IMR-90 (cell line): ENCODE measurements around the gene FUT7. TPM values are rescaled to one million over a fixed set of nuclear protein-coding genes. Genes with fewer than 3 reads are reported as not detected.

Experiments used
- ATAC-seq: fragments of 200-7000 bp; cut with Tn5 transposase; 2 replicates; pipeline ENCODE4 v1.9.1; 2020; ENCODE audit warnings: low read depth, mild to moderate bottlenecking, moderate library complexity
- BruUV-seq: library from RNA; stranded (reverse); fragments of 400-500 nt; replicated peaks from 2 replicates; lab custom pipeline; 2021; lab: Mats Ljungman, UMichigan
- CTCF ChIA-PET: fragments of 300-600 bp; formaldehyde crosslinking; extraction: SDS; loops from one replicate; lab custom pipeline; 2021; ENCODE audit warnings: antibody characterized with exemption; lab: Yijun Ruan, JAX
- POLR2A ChIA-PET: fragments of 300-600 bp; sonication (Branson Sonifier 250); formaldehyde crosslinking; loops from one replicate; lab custom pipeline; 2022; ENCODE audit warnings: antibody characterized with exemption; ENCODE audit not compliant: unreplicated experiment; lab: Charles Lee
- DNase-seq: peaks from one replicate; pipeline ENCODE4 v3.0.0; 2013
- H2AFZ ChIP-seq: replicated peaks from 2 replicates; pipeline ENCODE3; 2013; ENCODE audit warnings: low read length, mild to moderate bottlenecking; ENCODE audit not compliant: poor library complexity
- H2AK5ac ChIP-seq: 2 replicates; pipeline ENCODE4 v1.6.1; 2013; ENCODE audit warnings: low read depth, low read length, inconsistent platforms
- H2AK9ac ChIP-seq: replicated peaks from 2 replicates; pipeline ENCODE3; 2013; ENCODE audit warnings: mild to moderate bottlenecking, low read depth, low read length, moderate library complexity; ENCODE audit not compliant: poor library complexity
- H2BK120ac ChIP-seq: 2 replicates; pipeline ENCODE4 v1.6.1; 2013; ENCODE audit warnings: low read depth, low read length, inconsistent platforms
- H2BK15ac ChIP-seq: 3 replicates; pipeline ENCODE4 v1.6.1; 2013; ENCODE audit warnings: low read depth, low read length, inconsistent platforms
- H2BK20ac ChIP-seq: 2 replicates; pipeline ENCODE4 v1.6.1; 2013; ENCODE audit warnings: low read depth, mild to moderate bottlenecking, inconsistent platforms, low read length, moderate library complexity
- H2BK5ac ChIP-seq: 2 replicates; pipeline ENCODE4 v1.6.1; 2013; ENCODE audit warnings: mild to moderate bottlenecking, low read depth, low read length, inconsistent platforms; ENCODE audit not compliant: poor library complexity, severe bottlenecking
- H3K14ac ChIP-seq: replicated peaks from 2 replicates; pipeline ENCODE4 v1.6.1; 2013; ENCODE audit warnings: low read depth, low read length, inconsistent platforms
- H3K18ac ChIP-seq: 2 replicates; pipeline ENCODE4 v1.6.1; 2013; ENCODE audit warnings: low read depth, low read length, control low read depth
- H3K23ac ChIP-seq: 2 replicates; pipeline ENCODE4 v1.6.1; 2013; ENCODE audit warnings: low read depth, low read length, inconsistent platforms
- H3K27ac ChIP-seq: 2 replicates; pipeline ENCODE4 v1.5.1; 2013; ENCODE audit warnings: mild to moderate bottlenecking, control low read depth, low read length; ENCODE audit not compliant: insufficient read depth
- H3K27me3 ChIP-seq: 2 replicates; pipeline ENCODE4 v1.6.1; 2013; ENCODE audit warnings: low read length; ENCODE audit not compliant: control insufficient read depth, insufficient read depth
- H3K36me3 ChIP-seq: 2 replicates; pipeline ENCODE4 v1.6.1; 2013; ENCODE audit warnings: low read length, mixed read lengths; ENCODE audit not compliant: control insufficient read depth, insufficient read depth
- H3K4ac ChIP-seq: 2 replicates; pipeline ENCODE4 v1.6.1; 2013; ENCODE audit warnings: low read depth, low read length, inconsistent platforms
- H3K4me1 ChIP-seq: 2 replicates; pipeline ENCODE4 v1.6.1; 2013; ENCODE audit warnings: low read length, mixed read lengths; ENCODE audit not compliant: control insufficient read depth, insufficient read depth
- H3K4me2 ChIP-seq: 2 replicates; pipeline ENCODE4 v1.6.1; 2013; ENCODE audit warnings: low read depth, mild to moderate bottlenecking, control low read depth, low read length, moderate library complexity
- H3K4me3 ChIP-seq: 2 replicates; pipeline ENCODE4 v1.5.1; 2013; ENCODE audit warnings: low read depth, mild to moderate bottlenecking, control low read depth, low read length, moderate library complexity; ENCODE audit not compliant: insufficient read depth
- H3K56ac ChIP-seq: 2 replicates; pipeline ENCODE4 v1.6.1; 2013; ENCODE audit warnings: low read length, inconsistent platforms; ENCODE audit not compliant: insufficient read depth; ENCODE audit errors: extremely low read depth
- H3K79me1 ChIP-seq, 2 experiments: 2 replicates each; pipeline ENCODE4 v1.6.1; 2013; ENCODE audit warnings: low read length in 2 of 2, inconsistent platforms in 1 of 2, low read depth in 1 of 2
- H3K9ac ChIP-seq: 2 replicates; pipeline ENCODE4 v1.6.1; 2013; ENCODE audit warnings: low read depth, low read length, control low read depth
- H3K9me1 ChIP-seq: 2 replicates; pipeline ENCODE4 v1.6.1; 2013; ENCODE audit warnings: low read length, inconsistent platforms; ENCODE audit not compliant: insufficient read depth
- H3K9me3 ChIP-seq: 2 replicates; pipeline ENCODE4 v1.6.1; 2013; ENCODE audit warnings: low read length; ENCODE audit not compliant: control insufficient read depth, insufficient read depth
- H4K20me1 ChIP-seq: 2 replicates; pipeline ENCODE4 v1.6.1; 2013; ENCODE audit warnings: low read length, inconsistent platforms; ENCODE audit not compliant: insufficient read depth
- H4K5ac ChIP-seq: 2 replicates; pipeline ENCODE4 v1.6.1; 2013; ENCODE audit warnings: mild to moderate bottlenecking, low read depth, low read length, control low read depth
- H4K8ac ChIP-seq, 2 experiments: 2 replicates each; pipeline ENCODE4 v1.6.1; 2013; ENCODE audit warnings: low read depth in 2 of 2, low read length in 2 of 2, control low read depth in 1 of 2, inconsistent platforms in 1 of 2
- H4K91ac ChIP-seq: 2 replicates; pipeline ENCODE4 v1.6.1; 2013; ENCODE audit warnings: low read depth, low read length, inconsistent platforms; ENCODE audit not compliant: insufficient read depth
- CTCF ChIP-seq: conservative IDR thresholded peaks from 2 replicates; pipeline ENCODE4 v1.5.1; 2012; ENCODE audit warnings: mild to moderate bottlenecking, low read depth, low read length, improper control_type of control experiment
- ELK1 ChIP-seq: fragments of 150-350 bp; IDR thresholded peaks from 2 replicates; pipeline ENCODE4 v1.6.1; 2016; ENCODE audit warnings: low read depth, mild to moderate bottlenecking, low read length, moderate library complexity, borderline replicate concordance
- FOS ChIP-seq: fragments of 150-350 bp; IDR thresholded peaks from 2 replicates; pipeline ENCODE4 v1.6.1; 2016; ENCODE audit warnings: low read depth, low read length
- MAFK ChIP-seq: IDR thresholded peaks from 2 replicates; pipeline ENCODE4 v1.6.1; 2012; ENCODE audit warnings: low read depth, low read length, improper control_type of control experiment
- SMC3 ChIP-seq: fragments of 150-350 bp; IDR thresholded peaks from 2 replicates; pipeline ENCODE4 v1.6.1; 2016; ENCODE audit warnings: low read depth, mild to moderate bottlenecking, antibody characterized with exemption, low read length, moderate library complexity
- WGBS, 2 experiments: methylation state at CpG; one replicate each; pipeline versions ENCODE4 v1.1.5 to v1.1.7; 2013; ENCODE audit warnings: missing lambda C conversion rate in 2 of 2; ENCODE audit not compliant: insufficient read length in 1 of 2; ENCODE audit errors: extremely low coverage in 2 of 2; 5-methylcytosine and 5-hydroxymethylcytosine counted together
- dilution Hi-C: fragments of 300-500 bp; cut with HindIII; formaldehyde crosslinking; loops from one replicate; pipeline ENCODE4 v1.14.3; 2018; ENCODE audit warnings: low sequenced_read_pairs; ENCODE audit not compliant: unreplicated experiment
- in situ Hi-C: fragments of 300-500 bp; cut with MboI; formaldehyde crosslinking; loops from 3 replicates; pipeline ENCODE4 v1.14.3; 2019; ENCODE audit warnings: low sequenced_read_pairs, inconsistent platforms, mixed read lengths
- intact Hi-C: fragments of 100-400 bp; cut with micrococcal nuclease; formaldehyde crosslinking; loops from 2 replicates; pipeline ENCODE4 v1.10.0; 2022
- polyA plus RNA-seq, 3 experiments: library from polyadenylated mRNA; depleted of rRNA; stranded (reverse); fragments of >200 nt; gene quantifications; 2 replicates each; pipeline ENCODE4 v1.2.3, GENCODE V29; 2012; ENCODE audit warnings: low replicate concordance in 1 of 3
- total RNA-seq: library from RNA; depleted of rRNA; stranded (reverse); fragments of >200 nt; gene quantifications from 2 replicates; pipeline ENCODE4 v1.2.3, GENCODE V29; 2012

FUT7 gene
- total and polyA plus RNA-seq, 2 of the 4 experiments (the other 2 are of a cell fraction), result not detected

GRCh38 chr9:137017791-137018497, 13.9 kb downstream of the FUT7 start:
- no TSS peak for BruUV-seq
- Histone ChIP-seq H4K5ac (no peak overlapping the region), H3K9ac (no peak overlapping the region), H3K4ac (no peak overlapping the region), H3K18ac (no peak overlapping the region), H4K8ac (no peak overlapping the region), H4K20me1 (no peaks in the 10 kb centered on the region; the same call in 1 of the 2 replicates), H2BK20ac (no peak overlapping the region), H4K91ac (no peak overlapping the region), H3K56ac (no peak overlapping the region), H3K23ac (no peak overlapping the region), H3K79me1 (no peaks in the 10 kb centered on the region), H3K27me3 (no peaks in the 10 kb centered on the region), H2BK5ac (no peak overlapping the region), H3K36me3 (peaks cover 30% of the 10 kb centered on the region; the same call in 1 of the 2 replicates), H2BK120ac (no peak overlapping the region), H2AFZ (no peak overlapping the region), H3K27ac (no peak overlapping the region), H3K4me1 (no peaks in the 10 kb centered on the region), H3K4me3 (no peak overlapping the region), H3K9me1 (no peaks in the 10 kb centered on the region), H3K9me3 (no peaks in the 10 kb centered on the region), H2AK5ac (no peak overlapping the region), H3K14ac (no peak overlapping the region), H2AK9ac (no peak overlapping the region), H2BK15ac (no peak overlapping the region), H3K4me2 (no peak overlapping the region)
- TF ChIP-seq SMC3 (no peak), CTCF (no peak), FOS (no peak), ELK1 (no peak), MAFK (no peak)
- dilution Hi-C loops, result no loop called here
- intact Hi-C loops, result no loop called here
- WGBS, 2 experiments, result 95% methylated on average over 11 of the region's 45 CpGs; no CpG with 5 or more reads in 1 of the 2 experiments
- ChIA-PET CTCF (no interaction called here), POLR2A (no interaction called here)
- in situ Hi-C loops, result no loop called here
- ATAC-seq, result no peak
- no peak for DNase-seq
